ENCODE results near the gene JAZF1.

DNA sequence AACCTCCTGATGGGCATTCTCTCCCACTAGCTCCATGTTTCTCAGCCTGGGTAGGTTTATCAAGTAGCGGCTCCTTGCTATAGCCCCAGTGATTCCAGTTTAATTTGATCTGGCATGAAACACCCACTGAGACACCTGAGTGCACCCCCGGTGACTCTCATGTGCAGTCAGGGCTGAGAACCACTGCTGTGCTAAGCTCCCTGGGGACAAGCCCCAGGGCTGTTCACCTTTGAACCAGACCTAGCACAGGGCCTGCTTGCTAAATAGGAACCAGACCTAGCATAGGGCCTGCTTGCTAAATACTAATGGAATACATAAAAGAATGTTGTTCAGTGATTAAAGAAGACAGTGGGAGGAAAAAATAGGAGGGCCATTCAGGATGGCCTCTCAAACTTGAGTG is 167.6 kb downstream of the JAZF1 start:
- no peak for TF ChIP-seq ZFP30 (CRISPR knock-in tag; IDR thresholded peaks at IDR 0.05)
- TF ChIP-seq ZFP3 (CRISPR knock-in tag; IDR thresholded peaks at IDR 0.05) = no peak
- TF ChIP-seq, protein P1, sequence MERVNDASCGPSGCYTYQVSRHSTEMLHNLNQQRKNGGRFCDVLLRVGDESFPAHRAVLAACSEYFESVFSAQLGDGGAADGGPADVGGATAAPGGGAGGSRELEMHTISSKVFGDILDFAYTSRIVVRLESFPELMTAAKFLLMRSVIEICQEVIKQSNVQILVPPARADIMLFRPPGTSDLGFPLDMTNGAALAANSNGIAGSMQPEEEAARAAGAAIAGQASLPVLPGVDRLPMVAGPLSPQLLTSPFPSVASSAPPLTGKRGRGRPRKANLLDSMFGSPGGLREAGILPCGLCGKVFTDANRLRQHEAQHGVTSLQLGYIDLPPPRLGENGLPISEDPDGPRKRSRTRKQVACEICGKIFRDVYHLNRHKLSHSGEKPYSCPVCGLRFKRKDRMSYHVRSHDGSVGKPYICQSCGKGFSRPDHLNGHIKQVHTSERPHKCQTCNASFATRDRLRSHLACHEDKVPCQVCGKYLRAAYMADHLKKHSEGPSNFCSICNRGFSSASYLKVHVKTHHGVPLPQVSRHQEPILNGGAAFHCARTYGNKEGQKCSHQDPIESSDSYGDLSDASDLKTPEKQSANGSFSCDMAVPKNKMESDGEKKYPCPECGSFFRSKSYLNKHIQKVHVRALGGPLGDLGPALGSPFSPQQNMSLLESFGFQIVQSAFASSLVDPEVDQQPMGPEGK (CRISPR knock-in tag; IDR thresholded peaks at IDR 0.05; ENCODE audit: borderline replicate concordance) = no peak
- TF ChIP-seq, protein P2, sequence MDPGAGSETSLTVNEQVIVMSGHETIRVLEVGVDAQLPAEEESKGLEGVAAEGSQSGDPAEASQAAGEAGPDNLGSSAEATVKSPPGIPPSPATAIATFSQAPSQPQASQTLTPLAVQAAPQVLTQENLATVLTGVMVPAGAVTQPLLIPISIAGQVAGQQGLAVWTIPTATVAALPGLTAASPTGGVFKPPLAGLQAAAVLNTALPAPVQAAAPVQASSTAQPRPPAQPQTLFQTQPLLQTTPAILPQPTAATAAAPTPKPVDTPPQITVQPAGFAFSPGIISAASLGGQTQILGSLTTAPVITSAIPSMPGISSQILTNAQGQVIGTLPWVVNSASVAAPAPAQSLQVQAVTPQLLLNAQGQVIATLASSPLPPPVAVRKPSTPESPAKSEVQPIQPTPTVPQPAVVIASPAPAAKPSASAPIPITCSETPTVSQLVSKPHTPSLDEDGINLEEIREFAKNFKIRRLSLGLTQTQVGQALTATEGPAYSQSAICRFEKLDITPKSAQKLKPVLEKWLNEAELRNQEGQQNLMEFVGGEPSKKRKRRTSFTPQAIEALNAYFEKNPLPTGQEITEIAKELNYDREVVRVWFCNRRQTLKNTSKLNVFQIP (CRISPR knock-in tag; IDR thresholded peaks at IDR 0.05; ENCODE audit: borderline replicate concordance, low read depth) = no peak
- no peak for TF ChIP-seq TCF4 (CRISPR knock-in tag; IDR thresholded peaks at IDR 0.05; ENCODE audit: borderline replicate concordance)
- no peak for TF ChIP-seq ARNTL (CRISPR knock-in tag; IDR thresholded peaks at IDR 0.05; ENCODE audit: borderline replicate concordance, low read depth)
- no peak for TF ChIP-seq BACH2 (CRISPR knock-in tag; IDR thresholded peaks at IDR 0.05; ENCODE audit: borderline replicate concordance)
- no peak for TF ChIP-seq TSHZ2 (CRISPR knock-in tag; IDR thresholded peaks at IDR 0.05)
- TF ChIP-seq ZC3H10 (CRISPR knock-in tag; IDR thresholded peaks at IDR 0.05) = no peak
